Esophagus muscularis mucosa (tissue), 3 donors: ENCODE data around the gene ILRUN.

ENCODE experiments used
- CTCF ChIP-seq, 3 experiments: fragments of 200-600 bp in 2 of 3; fragments of 450-650 bp in 1 of 3; sonication (generic) in 2 of 3; IDR thresholded peaks; one replicate each; pipeline ENCODE4 v1.5.1; 2017 to 2019; ENCODE audit warnings: antibody characterized with exemption in 3 of 3, mild to moderate bottlenecking in 2 of 3, moderate library complexity in 1 of 3
- EP300 ChIP-seq: sonication (generic); formaldehyde crosslinking; IDR thresholded peaks from one replicate; pipeline ENCODE4 v1.6.1; 2017; ENCODE audit warnings: antibody characterized with exemption

- TF ChIP-seq CTCF (IDR thresholded peaks at IDR 0.05) (no peak), EP300 (no peak)
Observed at GRCh38 chr6:34654061-34654710, 42.4 kb downstream of the ILRUN start.
